HG02884 (cell line): ENCODE results near the gene ABO.
"Not testable (repeated sequence)": the region's sequence is repeated elsewhere in the genome, so short reads cannot be mapped to it uniquely, and the experiment has no call there.

Source experiments
- ATAC-seq: cut with Tn5 transposase; IDR thresholded peaks from one replicate; pipeline ENCODE4 v1.9.1; 2021; ENCODE audit warnings: mild to moderate bottlenecking, moderate library complexity; ENCODE audit not compliant: unreplicated experiment

The ABO gene

GRCh38 chr9:133290751-133291302 is 15.8 kb upstream of the ABO start:
- ATAC-seq, result no peak

GRCh38 chr9:133286523-133286922 is 11.5 kb upstream of the ABO start:
- ATAC-seq, result no peak

GRCh38 chr9:133285252-133285775 is 10.3 kb upstream of the ABO start:
- ATAC-seq, result no peak

GRCh38 chr9:133284362-133284761 is 9.4 kb upstream of the ABO start:
- no peak for ATAC-seq

GRCh38 chr9:133283255-133284032 is 8.4 kb upstream of the ABO start:
- ATAC-seq, result not testable (repeated sequence)

GRCh38 chr9:133282464-133283238 is 7.7 kb upstream of the ABO start:
- no peak for ATAC-seq

GRCh38 chr9:133280392-133280791 is 5.4 kb upstream of the ABO start:
- no peak for ATAC-seq

GRCh38 chr9:133278161-133279114 is 3.4 kb upstream of the ABO start:
- no peak for ATAC-seq

GRCh38 chr9:133277467-133277866 is 2.5 kb upstream of the ABO start:
- ATAC-seq, result no peak

DNA sequence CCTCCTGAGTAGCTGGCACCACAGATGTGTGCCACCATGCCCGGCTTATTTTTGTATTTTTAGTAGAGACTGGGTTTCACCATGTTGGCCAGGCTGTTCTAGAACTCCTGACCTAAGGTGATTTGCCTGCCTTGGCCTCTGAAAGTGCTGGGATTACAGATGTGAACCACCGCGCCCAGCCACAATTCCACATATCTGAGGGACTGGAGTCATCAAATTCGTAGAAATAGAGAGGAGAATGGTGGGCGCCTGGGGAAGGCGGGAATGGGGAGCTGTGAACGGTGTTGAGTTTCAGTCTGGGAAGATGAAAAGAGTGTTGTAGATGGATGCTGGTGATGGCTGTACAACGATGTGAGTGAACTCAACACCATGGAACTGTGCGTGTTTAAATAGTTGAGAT is 1.9 kb upstream of the ABO start:
- ATAC-seq, result no peak

- no peak for ATAC-seq
These were observed 1.2 kb upstream of the ABO start for GRCh38 chr9:133276001-133276884.

- ATAC-seq, result no peak
These were observed 531 bp downstream of the ABO start for GRCh38 chr9:133274236-133275104.

DNA sequence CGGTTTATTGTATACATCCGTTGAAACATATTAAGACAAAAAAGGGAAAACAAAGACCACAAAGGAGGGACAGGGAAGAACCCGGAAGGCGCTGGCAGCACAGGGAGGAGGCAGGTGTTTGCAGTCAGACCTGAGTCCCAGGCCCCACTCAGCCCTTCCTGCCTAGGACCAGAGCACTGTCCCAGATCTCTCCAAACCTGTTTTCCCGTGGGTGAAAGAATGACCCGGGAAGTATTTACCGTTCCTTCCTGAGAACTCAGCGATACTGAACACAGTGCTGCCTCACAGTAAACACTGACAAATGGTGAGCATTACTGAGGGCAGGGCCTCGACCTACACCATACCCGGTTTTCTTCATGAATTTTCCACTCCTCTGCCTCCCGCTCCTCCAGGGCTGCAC is 1.2 kb downstream of the ABO start:
- no peak for ATAC-seq

GRCh38 chr9:133273098-133273497 is 1.9 kb downstream of the ABO start:
- ATAC-seq, result no peak

DNA sequence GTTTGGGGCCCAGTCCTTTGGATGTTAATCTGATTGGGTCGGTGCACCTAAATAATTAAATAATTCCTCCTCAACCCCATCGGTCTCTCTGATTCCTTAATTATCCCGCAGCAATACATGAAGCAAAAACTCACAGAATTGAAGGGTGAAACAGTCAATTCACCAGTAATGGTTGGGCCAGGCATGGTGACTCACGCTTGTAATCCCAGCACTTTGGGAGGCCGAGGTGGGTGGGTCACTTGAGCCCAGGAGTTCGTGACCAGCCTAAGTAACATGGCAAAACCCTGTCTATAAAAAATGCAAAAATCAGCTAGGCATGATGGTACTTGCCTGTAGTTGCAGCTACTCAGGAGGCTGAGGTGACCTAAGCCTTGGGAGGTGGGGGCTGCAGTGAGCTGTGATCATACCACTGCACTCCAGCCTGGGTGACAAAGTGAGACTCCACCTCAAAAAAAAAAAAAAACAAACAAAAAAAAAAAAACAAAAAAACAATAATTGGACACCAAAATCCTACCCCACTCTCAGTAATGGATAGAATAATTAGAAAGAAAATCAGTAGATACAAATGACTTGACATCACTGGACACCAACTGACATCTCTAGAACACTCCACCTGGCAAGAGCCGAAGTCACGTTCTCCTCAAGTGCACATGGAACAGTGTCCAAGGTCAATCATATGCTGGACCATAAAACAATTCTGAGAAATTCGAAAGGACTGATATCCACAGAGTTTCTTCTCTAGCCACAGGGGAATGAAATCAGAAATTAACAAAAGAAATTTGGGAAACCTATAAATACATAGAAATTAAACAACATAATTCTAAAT is 5.3 kb downstream of the ABO start:
- ATAC-seq, result no peak

DNA sequence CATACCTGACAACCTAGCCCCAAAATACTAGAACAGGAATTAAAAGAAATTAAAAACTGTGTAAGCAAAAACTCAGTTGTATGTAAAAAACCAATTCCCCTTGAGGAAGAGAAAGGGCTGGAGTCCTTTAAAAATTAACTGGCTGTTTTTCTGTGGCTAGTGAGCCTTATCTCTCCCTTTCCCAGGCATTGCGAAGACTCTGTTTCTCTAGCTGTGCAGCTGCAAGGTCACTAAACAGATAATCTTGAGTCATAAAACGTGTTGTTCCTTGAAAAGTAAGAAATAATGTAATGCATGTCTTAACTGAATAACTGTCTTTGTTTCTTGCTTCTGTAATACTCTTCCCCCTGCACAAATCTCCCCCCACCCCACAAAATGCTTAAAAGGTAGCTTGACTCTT is 5.9 kb downstream of the ABO start:
- ATAC-seq, result not testable (repeated sequence)

DNA sequence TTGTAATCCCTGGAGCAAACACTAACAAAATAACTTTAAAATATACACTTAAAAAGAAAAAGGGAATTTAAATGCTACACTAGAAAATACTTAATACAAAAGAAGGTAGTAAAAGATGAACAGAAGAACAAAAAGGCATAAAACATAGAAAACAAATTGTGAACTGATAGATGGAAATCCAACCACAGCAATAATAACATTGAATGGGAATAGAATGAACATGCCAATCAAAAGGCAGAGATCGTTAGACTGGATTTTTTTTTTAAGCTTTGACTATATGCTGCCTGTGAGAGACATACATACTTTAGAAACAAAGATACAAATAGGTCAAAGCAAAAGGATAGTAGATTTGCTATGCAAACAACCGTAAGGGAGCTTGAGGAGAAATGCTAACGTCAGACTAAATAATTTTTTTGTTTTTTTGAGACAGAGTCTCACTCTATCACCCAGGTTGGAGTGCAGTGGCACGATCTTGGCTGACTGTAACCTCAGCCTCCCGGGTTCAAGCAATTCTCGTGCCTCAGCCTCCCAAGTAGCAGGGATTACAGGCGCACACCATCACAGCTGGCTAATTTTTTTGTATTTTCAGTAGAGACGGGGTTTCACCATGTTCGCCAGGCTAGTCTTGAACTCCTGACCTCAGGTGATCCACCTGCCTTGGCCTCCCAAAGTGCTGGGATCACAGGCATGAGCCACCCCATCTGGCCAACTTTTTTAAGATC is 6.5 kb downstream of the ABO start:
- no peak for ATAC-seq
